Mucosa of descending colon (tissue), 3 donors: Measurements from ENCODE around the gene SDCCAG8. TPM values are rescaled to one million over a fixed set of nuclear protein-coding genes. Genes with fewer than 3 reads are reported as not detected.

Source experiments
- ATAC-seq: fragments of 200-7000 bp; cut with Tn5 transposase; one replicate; pipeline ENCODE4 v1.9.1; 2020; ENCODE audit warnings: mild to moderate bottlenecking, moderate library complexity
- DNase-seq, 3 donors: peaks; one replicate each; pipeline ENCODE4 v3.0.0-alpha.2; 2020
- H3K36me3 ChIP-seq: fragments of 200-600 bp; one replicate; pipeline ENCODE4 v1.8.0; 2021; ENCODE audit warnings: low read depth, mild to moderate bottlenecking
- H3K4me1 ChIP-seq: fragments of 200-600 bp; one replicate; pipeline ENCODE4 v1.8.0; 2021; ENCODE audit warnings: low read depth, mild to moderate bottlenecking
- H3K4me3 ChIP-seq: fragments of 200-600 bp; one replicate; pipeline ENCODE4 v1.8.0; 2021; ENCODE audit warnings: mild to moderate bottlenecking
- H3K9me3 ChIP-seq: fragments of 200-600 bp; one replicate; pipeline ENCODE4 v1.8.0; 2021; ENCODE audit warnings: mild to moderate bottlenecking
- CTCF ChIP-seq: fragments of 200-600 bp; IDR thresholded peaks from one replicate; pipeline ENCODE4 v1.8.0; 2022; ENCODE audit warnings: antibody characterized with exemption, mild to moderate bottlenecking
- intact Hi-C, 2 donors: fragments of 100-400 bp; cut with DNase I in 1 of 2; cut with micrococcal nuclease in 1 of 2; formaldehyde crosslinking; loops; one replicate each; pipeline versions ENCODE4 v1.11.0 to v1.11.1; 2022; cut with DNase I, micrococcal nuclease
- total RNA-seq, 3 donors: library from RNA; stranded (reverse); fragmentation: NEBNext Ultra II Directional in 2 of 3; extraction: Animal tissue kit (Norgen Biotek cat#: 25700) in 2 of 3; gene quantifications; one replicate each; pipeline versions ENCODE4 v1.2.1 to v1.2.4, GENCODE V29; 2021 to 2023
- donor health status: DM: no; HTN: no; CAD: no; lungs with moderate emphysema.
- donor health status: DM: no; HTN: no; CAD: no.
- donor health status: DM: no; HTN: yes; CAD: no.

SDCCAG8 gene
- total RNA-seq, 3 donors from 2014 or later: 22.1 to 37.5 (median 34.1) TPM

GRCh38 chr1:243462929-243463697 lies 207.3 kb downstream of the SDCCAG8 start:
- Histone ChIP-seq H3K4me1 (no peaks in the 10 kb centered on the region), H3K9me3 (no peaks in the 10 kb centered on the region), H3K4me3 (no peak overlapping the region), H3K36me3 (no peaks in the 10 kb centered on the region)
- DNase-seq: no peak
- no peak for TF ChIP-seq CTCF
- ATAC-seq: no peak
- intact Hi-C loops: no loop called here

GRCh38 chr1:243465081-243465480 lies 209.2 kb downstream of the SDCCAG8 start:
- DNase-seq (no peak), ATAC-seq (no peak)
- no peaks in the 10 kb centered on the region for H3K4me1 ChIP-seq
- intact Hi-C loops: no loop called here
- H3K36me3 ChIP-seq: no peaks in the 10 kb centered on the region
- no peaks in the 10 kb centered on the region for H3K9me3 ChIP-seq
- H3K4me3 ChIP-seq: no peak overlapping the region
- no peak for TF ChIP-seq CTCF

GRCh38 chr1:243465738-243466137 lies 209.9 kb downstream of the SDCCAG8 start:
- intact Hi-C loops: no loop called here

GRCh38 chr1:243469497-243469896 lies 213.7 kb downstream of the SDCCAG8 start:
- H3K36me3 ChIP-seq: no peaks in the 10 kb centered on the region
- ATAC-seq: no peak
- no peak for DNase-seq

More at GRCh38 chr1:243465738-243466137, 209.9 kb downstream of the SDCCAG8 start:
- Histone ChIP-seq H3K4me3 (no peak overlapping the region), H3K9me3 (no peaks in the 10 kb centered on the region), H3K36me3 (no peaks in the 10 kb centered on the region), H3K4me1 (no peaks in the 10 kb centered on the region)
- no peak for TF ChIP-seq CTCF
- DNase-seq (no peak), ATAC-seq (no peak)

GRCh38 chr1:243470502-243470901 lies 214.7 kb downstream of the SDCCAG8 start:
- DNase-seq (no peak), ATAC-seq (no peak)
- no peaks in the 10 kb centered on the region for H3K36me3 ChIP-seq
- no peak for TF ChIP-seq CTCF
- no peaks in the 10 kb centered on the region for H3K4me1 ChIP-seq
- H3K4me3 ChIP-seq: no peak overlapping the region
- no peaks in the 10 kb centered on the region for H3K9me3 ChIP-seq
- intact Hi-C loops: no loop called here

More at GRCh38 chr1:243469497-243469896, 213.7 kb downstream of the SDCCAG8 start:
- intact Hi-C loops: no loop called here
- no peak overlapping the region for H3K4me3 ChIP-seq
- no peak for TF ChIP-seq CTCF
- no peaks in the 10 kb centered on the region for H3K9me3 ChIP-seq
- no peaks in the 10 kb centered on the region for H3K4me1 ChIP-seq
